Kidney capillary endothelial cell (primary cell): ENCODE measurements around the gene NQO2.
"Not testable (repeated sequence)": the region's sequence is repeated elsewhere in the genome, so short reads cannot be mapped to it uniquely, and the experiment has no call there.

ENCODE experiments used
- DNase-seq: peaks from one replicate; pipeline ENCODE4 v3.0.0-alpha.2; 2018; ENCODE audit warnings: low spot score

The NQO2 gene

GRCh38 chr6:2989332-2990247, 10.1 kb upstream of the NQO2 start:
- DNase-seq: peak; percentile 99

GRCh38 chr6:2990248-2990931, 9.3 kb upstream of the NQO2 start:
- DNase-seq: no peak

- no peak for DNase-seq
Measured at GRCh38 chr6:2990932-2991506, 8.7 kb upstream of the NQO2 start.

GRCh38 chr6:2992330-2992979, 7.2 kb upstream of the NQO2 start:
- DNase-seq: no peak

- no peak for DNase-seq
Measured at GRCh38 chr6:2993755-2994317, 5.9 kb upstream of the NQO2 start.

GRCh38 chr6:2998249-2998997, 1.3 kb upstream of the NQO2 start:
- DNase-seq: not testable (repeated sequence)

GRCh38 chr6:2998998-2999617, 586 bp upstream of the NQO2 start:
- no peak for DNase-seq

- no peak for DNase-seq
Measured at GRCh38 chr6:3001146-3001772, 1.6 kb downstream of the NQO2 start.

- DNase-seq: peak; percentile 90
Measured at GRCh38 chr6:3001773-3002293, 2.1 kb downstream of the NQO2 start.

- DNase-seq: not testable (repeated sequence)
Measured at GRCh38 chr6:3003226-3003625, 3.5 kb downstream of the NQO2 start.

GRCh38 chr6:3005077-3005476, 5.4 kb downstream of the NQO2 start:
- no peak for DNase-seq

- no peak for DNase-seq
Measured at GRCh38 chr6:3005874-3006273, 6.2 kb downstream of the NQO2 start.

GRCh38 chr6:3006476-3006875, 6.8 kb downstream of the NQO2 start:
- no peak for DNase-seq

- DNase-seq: no peak
Measured at GRCh38 chr6:3007571-3007970, 7.9 kb downstream of the NQO2 start.

GRCh38 chr6:3008712-3009265, 9.1 kb downstream of the NQO2 start:
- DNase-seq: not testable (repeated sequence)

GRCh38 chr6:3009930-3010329, 10.2 kb downstream of the NQO2 start:
- no peak for DNase-seq

- DNase-seq: no peak
Measured at GRCh38 chr6:3011158-3011557, 11.5 kb downstream of the NQO2 start.

- DNase-seq: no peak
Measured at GRCh38 chr6:3011592-3011991, 11.9 kb downstream of the NQO2 start.

GRCh38 chr6:3013486-3013885, 13.8 kb downstream of the NQO2 start:
- peak; percentile 56 for DNase-seq
